ENCODE results near the gene OPN1LW.

GRCh38 chrX:154132366-154132765 is 11.7 kb upstream of the OPN1LW start:
- no peak for TF ChIP-seq SIN3A (IDR thresholded peaks at IDR 0.05; ENCODE audit: borderline replicate concordance, insufficient read depth, low read length)
- TF ChIP-seq TAF1 (IDR thresholded peaks at IDR 0.05; ENCODE audit: borderline replicate concordance, insufficient read depth, low read length) = no peak
- no peak for TF ChIP-seq POLR2AphosphoS5 (IDR thresholded peaks at IDR 0.05; ENCODE audit: low read depth, low read length)

All from PFSK-1 (cell line).